Measurements from ENCODE around the gene RHO. TPM values are rescaled to one million over a fixed set of nuclear protein-coding genes. Genes with fewer than 3 reads are reported as not detected.

RHO gene
- total RNA-seq, 1 donor from 2014 or later = not detected

- intact Hi-C loops (cut with micrococcal nuclease) = no loop called here
- Mint-ChIP-seq H3K27me3 (peaks cover 10% of the 10 kb centered on the region), H3K36me3 (ENCODE audit: low read depth) (no peaks in the 10 kb centered on the region), H3K9me3 (no peaks in the 10 kb centered on the region), H3K27ac (no peak overlapping the region), H3K4me3 (no peak overlapping the region), H3K4me1 (no peaks in the 10 kb centered on the region)
- no peak for DNase-seq
These were observed 20.8 kb downstream of the RHO start for GRCh38 chr3:129549006-129549800.

- no peak for DNase-seq
- no peaks in the 10 kb centered on the region for H3K9me3 Mint-ChIP-seq
- no peaks in the 10 kb centered on the region for H3K4me1 Mint-ChIP-seq
- intact Hi-C loops (cut with micrococcal nuclease) = no loop called here
- H3K4me3 Mint-ChIP-seq = no peak overlapping the region
- H3K27ac Mint-ChIP-seq = no peak overlapping the region
- peaks cover 15% of the 10 kb centered on the region for H3K27me3 Mint-ChIP-seq
- no peaks in the 10 kb centered on the region for H3K36me3 Mint-ChIP-seq (ENCODE audit: low read depth)
These were observed 21.4 kb downstream of the RHO start for GRCh38 chr3:129549805-129550204.

GRCh38 chr3:129552287-129553050 is 24.0 kb downstream of the RHO start:
- Mint-ChIP-seq H3K27me3 (peaks cover 18% of the 10 kb centered on the region), H3K9me3 (no peaks in the 10 kb centered on the region), H3K4me1 (no peaks in the 10 kb centered on the region), H3K27ac (no peak overlapping the region), H3K36me3 (ENCODE audit: low read depth) (no peaks in the 10 kb centered on the region), H3K4me3 (no peak overlapping the region)
- intact Hi-C loops (cut with micrococcal nuclease) = no loop called here
- no peak for DNase-seq

- no peak overlapping the region for H3K27ac Mint-ChIP-seq
- H3K4me1 Mint-ChIP-seq = no peaks in the 10 kb centered on the region
- no peaks in the 10 kb centered on the region for H3K36me3 Mint-ChIP-seq (ENCODE audit: low read depth)
- H3K4me3 Mint-ChIP-seq = no peak overlapping the region
- intact Hi-C loops (cut with micrococcal nuclease) = no loop called here
- no peaks in the 10 kb centered on the region for H3K9me3 Mint-ChIP-seq
- peaks cover 19% of the 10 kb centered on the region for H3K27me3 Mint-ChIP-seq
- DNase-seq = no peak
These were observed 24.7 kb downstream of the RHO start for GRCh38 chr3:129553171-129553570.

GRCh38 chr3:129553719-129554118 is 25.3 kb downstream of the RHO start:
- Mint-ChIP-seq H3K9me3 (no peaks in the 10 kb centered on the region), H3K27ac (no peak overlapping the region), H3K36me3 (ENCODE audit: low read depth) (no peaks in the 10 kb centered on the region), H3K4me1 (peaks cover 3% of the 10 kb centered on the region), H3K4me3 (peak overlapping the region; percentile 1), H3K27me3 (peaks cover 22% of the 10 kb centered on the region)
- no peak for DNase-seq
- intact Hi-C loops (cut with micrococcal nuclease) = no loop called here

- DNase-seq = no peak
- H3K9me3 Mint-ChIP-seq = no peaks in the 10 kb centered on the region
- H3K36me3 Mint-ChIP-seq (ENCODE audit: low read depth) = no peaks in the 10 kb centered on the region
- intact Hi-C loops (cut with micrococcal nuclease) = no loop called here
- H3K4me3 Mint-ChIP-seq = peak overlapping the region; percentile 1
- H3K27me3 Mint-ChIP-seq = peaks cover 22% of the 10 kb centered on the region
- H3K4me1 Mint-ChIP-seq = peaks cover 3% of the 10 kb centered on the region
- no peak overlapping the region for H3K27ac Mint-ChIP-seq
These were observed 26.1 kb downstream of the RHO start for GRCh38 chr3:129554356-129555152.

- Mint-ChIP-seq H3K27ac (no peak overlapping the region), H3K9me3 (no peaks in the 10 kb centered on the region), H3K36me3 (ENCODE audit: low read depth) (no peaks in the 10 kb centered on the region), H3K4me1 (peaks cover 3% of the 10 kb centered on the region), H3K27me3 (peaks cover 22% of the 10 kb centered on the region), H3K4me3 (no peak overlapping the region)
- no peak for DNase-seq
- intact Hi-C loops (cut with micrococcal nuclease) = no loop called here
These were observed 26.7 kb downstream of the RHO start for GRCh38 chr3:129555153-129555550.

- Mint-ChIP-seq H3K9me3 (no peaks in the 10 kb centered on the region), H3K4me1 (peaks cover 4% of the 10 kb centered on the region), H3K4me3 (no peak overlapping the region), H3K27me3 (peaks cover 22% of the 10 kb centered on the region), H3K27ac (no peak overlapping the region), H3K36me3 (ENCODE audit: low read depth) (no peaks in the 10 kb centered on the region)
- intact Hi-C loops (cut with micrococcal nuclease) = no loop called here
- DNase-seq = no peak
These were observed 27.3 kb downstream of the RHO start for GRCh38 chr3:129555616-129556357.

- no peak for DNase-seq
- Mint-ChIP-seq H3K9me3 (no peaks in the 10 kb centered on the region), H3K27ac (no peak overlapping the region), H3K36me3 (ENCODE audit: low read depth) (no peaks in the 10 kb centered on the region), H3K27me3 (peaks cover 21% of the 10 kb centered on the region), H3K4me3 (no peak overlapping the region), H3K4me1 (peaks cover 4% of the 10 kb centered on the region)
- intact Hi-C loops (cut with micrococcal nuclease) = no loop called here
These were observed 27.9 kb downstream of the RHO start for GRCh38 chr3:129556358-129556695.

GRCh38 chr3:129556890-129557547 is 28.6 kb downstream of the RHO start:
- no peak overlapping the region for H3K27ac Mint-ChIP-seq
- no peaks in the 10 kb centered on the region for H3K9me3 Mint-ChIP-seq
- peaks cover 4% of the 10 kb centered on the region for H3K4me1 Mint-ChIP-seq
- no peak overlapping the region for H3K4me3 Mint-ChIP-seq
- no peaks in the 10 kb centered on the region for H3K36me3 Mint-ChIP-seq (ENCODE audit: low read depth)
- intact Hi-C loops (cut with micrococcal nuclease) = no loop called here
- peaks cover 19% of the 10 kb centered on the region for H3K27me3 Mint-ChIP-seq
- no peak for DNase-seq

- Mint-ChIP-seq H3K4me3 (no peak overlapping the region), H3K36me3 (ENCODE audit: low read depth) (no peaks in the 10 kb centered on the region), H3K4me1 (peaks cover 4% of the 10 kb centered on the region), H3K9me3 (no peaks in the 10 kb centered on the region), H3K27me3 (peaks cover 18% of the 10 kb centered on the region), H3K27ac (no peak overlapping the region)
- intact Hi-C loops (cut with micrococcal nuclease) = no loop called here
- no peak for DNase-seq
These were observed 29.1 kb downstream of the RHO start for GRCh38 chr3:129557548-129557894.

- intact Hi-C loops (cut with micrococcal nuclease) = no loop called here
- H3K27ac Mint-ChIP-seq = no peak overlapping the region
- H3K36me3 Mint-ChIP-seq (ENCODE audit: low read depth) = no peaks in the 10 kb centered on the region
These were observed 29.8 kb downstream of the RHO start for GRCh38 chr3:129558081-129558771.

More at GRCh38 chr3:129558081-129558771, 29.8 kb downstream of the RHO start:
- H3K9me3 Mint-ChIP-seq = no peaks in the 10 kb centered on the region
- peaks cover 4% of the 10 kb centered on the region for H3K4me1 Mint-ChIP-seq
- peaks cover 14% of the 10 kb centered on the region for H3K27me3 Mint-ChIP-seq
- no peak for DNase-seq
- H3K4me3 Mint-ChIP-seq = no peak overlapping the region

Measured in activated CD4-positive, alpha-beta T cell treated with anti-CD3 and anti-CD28 coated beads, Interleukin-2, amount 10 ng/mL, durations not matched to agents 24 days and 14 days (primary cell).